GM12878 (cell line): ENCODE measurements around the gene NECTIN2. TPM values are rescaled to one million over a fixed set of nuclear protein-coding genes. Genes with fewer than 3 reads are reported as not detected.

Experiments used
- ATAC-seq: fragments of 200-7000 bp; cut with Tn5 transposase; 3 replicates; pipeline ENCODE4 v1.9.1; 2020; ENCODE audit warnings: mild to moderate bottlenecking, moderate library complexity
- BruUV-seq: library from RNA; stranded (reverse); fragments of 400-500 nt; replicated peaks from 2 replicates; lab custom pipeline; 2021; lab: Mats Ljungman, UMichigan
- CTCF ChIA-PET: fragments of 300-600 bp; sonication (Branson Sonifier 250); formaldehyde crosslinking; extraction: SDS; loops from one replicate; lab custom pipeline; 2021; ENCODE audit warnings: inconsistent platforms; lab: Yijun Ruan, JAX
- POLR2A ChIA-PET: fragments of 350-600 bp; formaldehyde crosslinking; extraction: SDS; loops from one replicate; lab custom pipeline; 2021; ENCODE audit warnings: inconsistent platforms; lab: Charles Lee
- RAD21 ChIA-PET: fragments of 300-600 bp; sonication (Branson Sonifier 250); formaldehyde crosslinking; loops from one replicate; lab custom pipeline; 2023; ENCODE audit warnings: antibody characterized with exemption; ENCODE audit not compliant: unreplicated experiment; lab: Charles Lee
- SMC1A ChIA-PET: fragments of 300-600 bp; sonication (Branson Sonifier 250); formaldehyde crosslinking; loops from one replicate; lab custom pipeline; 2023; ENCODE audit not compliant: unreplicated experiment, uncharacterized antibody; lab: Charles Lee
- DNase-seq: peaks from one replicate; pipeline ENCODE4 v3.0.0-alpha.2; 2011; ENCODE audit warnings: low read depth, low spot score
- FAIRE-seq: peaks from 3 replicates; lab custom pipeline; 2011; peaks lifted over from hg19 to GRCh38; lab: Jason Lieb, UNC
- H2AFZ ChIP-seq: 2 replicates; pipeline ENCODE4 v1.6.0; 2011; ENCODE audit warnings: low read depth, low read length, control low read depth; ENCODE audit not compliant: control insufficient read depth
- H3K27ac ChIP-seq: 2 replicates; pipeline ENCODE4 v1.5.1; 2011; ENCODE audit warnings: control low read depth; ENCODE audit not compliant: control insufficient read depth, insufficient read depth
- H3K27me3 ChIP-seq, 2 experiments: replicated peaks in 1 of 2; 2 replicates each; pipeline versions ENCODE4 v1.6.0 to v1.6.1; 2011; ENCODE audit warnings: low read length in 1 of 2; ENCODE audit not compliant: control insufficient read depth in 2 of 2, insufficient read depth in 2 of 2
- H3K36me3 ChIP-seq, 2 experiments: 2 replicates each; pipeline ENCODE4 v1.5.1; 2011; ENCODE audit warnings: low read length in 1 of 2; ENCODE audit not compliant: control insufficient read depth in 2 of 2, insufficient read depth in 2 of 2
- H3K4me1 ChIP-seq: 2 replicates; pipeline ENCODE4 v1.6.1; 2011; ENCODE audit warnings: mild to moderate bottlenecking, low read length, moderate library complexity, mixed read lengths; ENCODE audit not compliant: control insufficient read depth, insufficient read depth
- H3K4me2 ChIP-seq: 2 replicates; pipeline ENCODE4 v1.6.0; 2011; ENCODE audit warnings: control low read depth; ENCODE audit not compliant: control insufficient read depth, insufficient read depth
- H3K4me3 ChIP-seq: fragments of 200-600 bp; sonication (generic); 2 replicates; pipeline ENCODE4 v1.5.1; 2016
- H3K79me2 ChIP-seq: 2 replicates; pipeline ENCODE4 v1.6.0; 2011; ENCODE audit warnings: low read length; ENCODE audit not compliant: control insufficient read depth, insufficient read depth
- H3K9ac ChIP-seq: 2 replicates; pipeline ENCODE4 v1.8.0; 2011; ENCODE audit warnings: low read length, control low read depth, mixed read lengths; ENCODE audit not compliant: control insufficient read depth, insufficient read depth
- H3K9me3 ChIP-seq: replicated peaks from 3 replicates; pipeline ENCODE4 v1.5.1; 2011; ENCODE audit warnings: mild to moderate bottlenecking, low read length; ENCODE audit not compliant: control insufficient read depth, insufficient read depth
- H4K20me1 ChIP-seq: 2 replicates; pipeline ENCODE4 v1.6.0; 2011; ENCODE audit not compliant: control insufficient read depth, insufficient read depth
- HDAC6 ChIP-seq: fragments of 200-600 bp; sonication (generic); IDR thresholded peaks from one replicate; pipeline ENCODE4 v1.8.0; 2017; ENCODE audit warnings: antibody characterized with exemption; ENCODE audit not compliant: unreplicated experiment
- JUND ChIP-seq: IDR thresholded peaks from 2 replicates; pipeline ENCODE4 v1.6.1; 2012; ENCODE audit warnings: low read depth, mild to moderate bottlenecking, low read length, improper control_type of control experiment, moderate library complexity
- POLR2AphosphoS5 ChIP-seq: IDR thresholded peaks from 2 replicates; pipeline ENCODE4 v1.6.1; 2011; ENCODE audit warnings: mild to moderate bottlenecking, low read length, inconsistent platforms
- SIN3A ChIP-seq: IDR thresholded peaks from 2 replicates; pipeline ENCODE4 v1.6.1; 2012; ENCODE audit warnings: low read depth, low read length, improper control_type of control experiment
- WGBS: methylation state at CpG from one replicate; pipeline ENCODE4 v1.1.6; 2016; ENCODE audit warnings: low lambda C conversion rate; ENCODE audit not compliant: insufficient replicate concordance, insufficient coverage; ENCODE audit errors: missing lambda C conversion rate; 5-methylcytosine and 5-hydroxymethylcytosine counted together
- in situ Hi-C: fragments of 300-500 bp; cut with MboI; formaldehyde crosslinking; loops from 9 replicates; pipeline ENCODE4 v1.14.3; 2018; ENCODE audit warnings: mixed read lengths
- intact Hi-C: fragments of 100-400 bp; cut with micrococcal nuclease; formaldehyde crosslinking; loops from one replicate; pipeline ENCODE4 v1.14.2; 2022; ENCODE audit not compliant: unreplicated experiment
- polyA plus RNA-seq, 11 experiments: library from polyadenylated mRNA; depleted of rRNA in 4 of 11; unstranded in 6 of 11; stranded (reverse) in 5 of 11; fragments of >200 nt; fragmentation: Nextera tagmentation in 4 of 11; fragmentation: Illumina TruSeq in 1 of 11; extraction: Ambion mirVana in 4 of 11; extraction: Trizol in 1 of 11; gene quantifications; 1 replicate in 1 of 11; 2 replicates in 10 of 11; pipeline versions ENCODE4 v1.2.1 to v1.2.3, GENCODE V29; 2011 to 2016; ENCODE audit warnings: inconsistent platforms in 2 of 11, missing spikeins in 2 of 11, low read depth in 1 of 11
- total RNA-seq, 4 experiments: library from RNA; depleted of rRNA in 3 of 4; stranded (reverse); fragments of >200 nt in 3 of 4; fragmentation: Illumina TruSeq in 1 of 4; extraction: Trizol in 1 of 4; gene quantifications; 2 replicates each; pipeline versions ENCODE4 v1.2.1 to v1.2.3, GENCODE V29; 2013 to 2021

Gene NECTIN2
- total and polyA plus RNA-seq, 10 of the 15 experiments (the other 5 are each of a cell fraction or from before 2014, with no cell fraction given), result 0.05 to 0.36 (median 0.26) TPM; not detected in 5

DNA sequence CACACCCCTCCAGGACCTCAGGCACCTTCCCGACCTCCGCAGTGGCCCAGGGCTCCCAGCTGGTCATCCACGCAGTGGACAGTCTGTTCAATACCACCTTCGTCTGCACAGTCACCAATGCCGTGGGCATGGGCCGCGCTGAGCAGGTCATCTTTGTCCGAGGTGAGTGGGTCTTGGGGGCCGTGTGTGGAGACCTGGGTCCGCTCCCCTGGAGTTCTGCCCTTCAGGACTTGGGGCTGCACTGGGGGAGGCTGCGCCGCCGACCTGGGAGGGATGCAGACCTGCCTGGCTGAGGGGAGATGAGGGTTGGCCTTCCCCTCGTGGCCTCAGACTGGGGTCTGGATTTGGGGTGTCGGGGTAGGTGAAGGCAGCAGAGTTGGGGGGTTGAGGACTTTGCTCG is 28.2 kb downstream of the NECTIN2 start:
- no peak overlapping the region for H3K27ac ChIP-seq
- ATAC-seq (no peak), FAIRE-seq (no peak), DNase-seq (no peak)
- 38% methylated on average over 16 of the region's 16 CpGs for WGBS
- RAD21 ChIA-PET, result no interaction called here
- H4K20me1 ChIP-seq, result no peaks in the 10 kb centered on the region
- CTCF ChIA-PET, result no interaction called here
- H3K4me2 ChIP-seq, result no peak overlapping the region
- POLR2A ChIA-PET, result no interaction called here
- H3K9me3 ChIP-seq, result no peaks in the 10 kb centered on the region
- intact Hi-C loops, result no loop called here
- SMC1A ChIA-PET, result no interaction called here
- no TSS peak for BruUV-seq
- no peaks in the 10 kb centered on the region for H3K36me3 ChIP-seq
- H3K9ac ChIP-seq, result no peak overlapping the region
- no peak overlapping the region for H3K4me3 ChIP-seq
- H2AFZ ChIP-seq, result no peak overlapping the region
- no peaks in the 10 kb centered on the region for H3K79me2 ChIP-seq
- no peaks in the 10 kb centered on the region; a peak in 2 of 4 replicates for H3K27me3 ChIP-seq
- in situ Hi-C loops, result no loop called here
- TF ChIP-seq POLR2AphosphoS5, result no peak
- no peak for TF ChIP-seq SIN3A
- TF ChIP-seq, all 136 proteins: peak for 0
- no peaks in the 10 kb centered on the region for H3K4me1 ChIP-seq

DNA sequence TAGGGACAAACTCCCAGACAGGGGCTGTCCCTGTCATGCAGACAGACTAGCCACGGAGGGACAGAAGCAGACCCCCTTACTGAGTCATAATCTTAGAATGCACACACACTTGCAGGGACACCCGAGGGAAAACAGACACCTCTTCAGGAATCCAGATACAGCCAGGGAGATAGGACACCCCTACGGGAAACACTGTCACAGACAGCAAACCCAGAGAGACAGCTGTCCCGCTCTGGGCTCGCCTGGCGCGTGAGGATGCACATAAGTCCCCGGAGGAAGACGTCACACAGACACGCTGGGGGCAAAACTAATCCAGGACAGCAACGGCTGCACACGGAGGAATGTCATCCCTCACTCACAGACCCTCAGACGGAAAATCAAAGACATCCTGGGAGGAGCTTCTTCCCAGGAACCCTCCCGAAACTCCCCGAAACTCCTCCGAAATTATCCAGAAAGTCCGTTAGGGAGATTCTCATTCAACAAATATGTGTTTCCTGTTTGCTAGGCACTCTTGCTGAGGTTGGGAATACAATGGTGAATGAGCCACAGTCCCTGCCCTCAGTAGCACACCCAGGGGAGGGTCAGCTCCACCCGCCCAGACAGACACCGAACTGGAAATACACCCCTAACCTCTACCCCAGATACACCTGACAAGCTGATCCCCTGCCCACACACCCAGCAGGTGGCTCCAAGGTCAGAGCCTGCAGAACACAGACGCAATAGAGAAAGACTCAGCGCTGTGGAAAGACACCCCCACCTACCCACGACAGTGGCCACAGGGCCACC is 29.8 kb downstream of the NECTIN2 start:
- TF ChIP-seq POLR2AphosphoS5 (no peak), JUND (no peak), HDAC6 (no peak)
- H3K4me2 ChIP-seq, result no peak overlapping the region
- ATAC-seq (no peak), FAIRE-seq (no peak), DNase-seq (no peak)
- H2AFZ ChIP-seq, result no peak overlapping the region
- H3K9me3 ChIP-seq, result no peaks in the 10 kb centered on the region
- H3K36me3 ChIP-seq, result no peaks in the 10 kb centered on the region
- no peaks in the 10 kb centered on the region for H4K20me1 ChIP-seq
- intact Hi-C loops (no loop called here), in situ Hi-C loops (no loop called here)
- no peaks in the 10 kb centered on the region for H3K4me1 ChIP-seq
- POLR2A ChIA-PET, result no interaction called here
- SMC1A ChIA-PET, result no interaction called here
- no peaks in the 10 kb centered on the region for H3K79me2 ChIP-seq
- no peak overlapping the region for H3K27ac ChIP-seq
- no peak overlapping the region for H3K4me3 ChIP-seq
- CTCF ChIA-PET, result no interaction called here
- no TSS peak for BruUV-seq
- H3K9ac ChIP-seq, result no peak overlapping the region
- WGBS, result 56% methylated on average over 22 of the region's 22 CpGs
- H3K27me3 ChIP-seq, result no peaks in the 10 kb centered on the region; a peak in 2 of 4 replicates
- RAD21 ChIA-PET, result no interaction called here
